Upper lobe of right lung (tissue), 1 donor: ENCODE measurements around the gene ABRAXAS1. TPM values are rescaled to one million over a fixed set of nuclear protein-coding genes. Genes with fewer than 3 reads are reported as not detected.

ENCODE experiments used
- ATAC-seq: fragments of 200-7000 bp; cut with Tn5 transposase; one replicate; pipeline ENCODE4 v1.9.1; 2020; ENCODE audit warnings: mild to moderate bottlenecking, moderate library complexity
- DNase-seq: peaks from one replicate; pipeline ENCODE4 v3.0.0-alpha.2; 2020
- H3K27ac ChIP-seq: fragments of 200-600 bp; one replicate; pipeline ENCODE4 v1.8.0; 2022
- H3K27me3 ChIP-seq: fragments of 200-600 bp; one replicate; pipeline ENCODE4 v1.8.0; 2022; ENCODE audit warnings: mild to moderate bottlenecking
- H3K36me3 ChIP-seq: fragments of 200-600 bp; one replicate; pipeline ENCODE4 v1.8.0; 2022
- H3K4me1 ChIP-seq: fragments of 200-600 bp; one replicate; pipeline ENCODE4 v1.8.0; 2022
- H3K4me3 ChIP-seq: fragments of 200-600 bp; one replicate; pipeline ENCODE4 v1.8.0; 2022; ENCODE audit warnings: mild to moderate bottlenecking
- H3K9me3 ChIP-seq: fragments of 200-600 bp; one replicate; pipeline ENCODE4 v1.8.0; 2022
- CTCF ChIP-seq: fragments of 200-600 bp; IDR thresholded peaks from one replicate; pipeline ENCODE4 v1.8.0; 2022; ENCODE audit warnings: antibody characterized with exemption
- intact Hi-C: fragments of 100-400 bp; cut with DNase I; formaldehyde crosslinking; loops from one replicate; pipeline ENCODE4 v1.11.0; 2022
- total RNA-seq: library from RNA; stranded (reverse); fragmentation: NEBNext Ultra II Directional; extraction: Animal tissue kit (Norgen Biotek cat#: 25700); gene quantifications from one replicate; pipeline ENCODE4 v1.2.1, GENCODE V29; 2021
- donor health status: DM: no; HTN: yes; CAD: no; lungs with severe emphysema.

Gene ABRAXAS1
- total RNA-seq, 1 donor from 2014 or later: 12.0 TPM

GRCh38 chr4:83413676-83414075 lies 71.2 kb downstream of the ABRAXAS1 start:
- H3K9me3 ChIP-seq: no peaks in the 10 kb centered on the region
- ATAC-seq: no peak
- no peaks in the 10 kb centered on the region for H3K27me3 ChIP-seq
- no peak for DNase-seq
- H3K36me3 ChIP-seq: peaks cover 60% of the 10 kb centered on the region
- no peak overlapping the region for H3K27ac ChIP-seq
- H3K4me3 ChIP-seq: no peak overlapping the region
- H3K4me1 ChIP-seq: no peaks in the 10 kb centered on the region
- intact Hi-C loops: no loop called here
- no peak for TF ChIP-seq CTCF

Other genes starting within 250 kb of the ABRAXAS1 start
- gene COQ2, start 200.3 kb downstream of the ABRAXAS1 start, total RNA-seq: 12.4 TPM
- 5.6 TPM for gene HPSE, start 150.3 kb downstream of the ABRAXAS1 start, total RNA-seq
- 16.9 TPM for gene HELQ, start 29.3 kb downstream of the ABRAXAS1 start, total RNA-seq
- 30.0 TPM for gene MRPS18C, start 29.0 kb downstream of the ABRAXAS1 start, total RNA-seq
- gene GPAT3, start 51.0 kb upstream of the ABRAXAS1 start, total RNA-seq: 8.3 TPM